ENCODE data around the gene NTRK2.

DNA sequence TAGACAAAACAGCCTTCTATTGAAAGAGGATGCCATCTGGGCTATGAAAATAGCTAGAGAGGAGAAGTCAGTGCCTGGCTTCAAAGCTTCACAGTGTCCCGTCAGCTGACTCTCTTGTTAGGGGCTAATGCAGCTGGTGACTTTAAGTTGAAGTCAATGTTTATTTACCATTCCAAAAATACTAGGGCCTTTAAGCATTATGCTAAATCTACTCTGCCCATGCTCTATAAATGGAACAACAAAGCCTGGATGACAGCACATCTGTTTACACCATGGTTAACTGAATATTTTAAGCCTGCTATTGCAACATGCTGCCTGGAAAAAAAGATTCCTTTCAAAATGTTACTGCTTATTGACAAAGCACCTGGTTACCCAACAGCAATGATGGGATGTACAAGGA is 309.1 kb downstream of the NTRK2 start:
- TF ChIP-seq POLR2AphosphoS5 (IDR thresholded peaks at IDR 0.05; ENCODE audit: low read depth, low read length) (no peak), POLR2A (IDR thresholded peaks at IDR 0.05; ENCODE audit: borderline replicate concordance, extremely low read depth, insufficient read depth, insufficient read length) (no peak), CTCF (IDR thresholded peaks at IDR 0.05 in 2 of 3, conservative IDR thresholded peaks at IDR 0.05 in 1 of 3; ENCODE audit: borderline replicate concordance in 1 of 3, insufficient read depth in 1 of 3, low read depth in 2 of 3, low read length in 2 of 3) (no peak), EZH2 (IDR thresholded peaks at IDR 0.05) (no peak)

Data from HCT116 (cell line).